ENCODE measurements around the gene RFX1. TPM values are rescaled to one million over a fixed set of nuclear protein-coding genes. Genes with fewer than 3 reads are reported as not detected.
A peak's percentile ranks its signal among the peaks of the same experiment; 100 is the strongest.
"Not testable (repeated sequence)": the region's sequence is repeated elsewhere in the genome, so short reads cannot be mapped to it uniquely, and the experiment has no call there.

RFX1 gene
- total RNA-seq, 1 donor from 2014 or later: 15.2 TPM

DNA sequence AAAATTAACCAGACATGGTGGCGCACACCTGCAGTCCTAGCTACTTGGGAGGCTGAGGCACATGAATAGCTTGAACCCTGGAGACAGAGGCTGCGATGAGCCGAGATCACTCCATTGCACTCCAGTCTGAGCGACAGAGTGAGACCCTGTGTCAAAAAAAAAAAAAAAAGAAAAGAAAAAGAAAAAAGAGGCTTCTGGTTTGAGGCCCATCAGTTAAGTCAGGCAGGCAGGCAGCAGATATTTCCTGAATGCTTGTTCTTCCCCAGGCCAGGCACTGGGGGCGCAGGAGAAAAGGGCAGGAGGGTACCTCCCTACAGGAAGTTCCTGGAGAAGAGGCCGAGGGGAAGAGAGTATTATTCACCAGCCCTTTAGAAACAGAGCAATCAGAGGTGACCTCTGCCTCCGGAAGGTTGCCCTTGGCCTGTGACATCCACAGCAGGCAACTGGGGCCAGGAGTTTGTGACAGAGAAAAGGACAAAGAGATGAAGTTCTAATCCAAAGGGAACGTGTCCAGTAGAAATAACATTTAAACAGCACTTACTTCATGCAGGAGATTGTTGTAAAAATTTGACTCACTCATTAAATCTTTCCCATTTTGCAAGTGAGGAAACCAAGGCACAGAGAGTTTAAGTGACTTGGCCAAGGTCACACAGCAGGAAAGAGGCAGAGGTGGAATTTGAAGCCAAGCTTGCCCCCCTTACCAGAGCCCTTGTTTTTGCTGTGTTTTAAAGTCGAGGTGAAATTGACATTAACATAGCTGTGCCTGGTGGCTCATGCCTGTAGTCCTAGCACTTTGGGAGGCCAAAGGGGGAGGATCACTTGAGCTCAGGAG lies 17.5 kb upstream of the RFX1 start:
- H3K9me3 ChIP-seq (replicated peaks): no peaks in the 10 kb centered on the region
- peaks cover 11% of the 10 kb centered on the region for H3K4me1 ChIP-seq
- intact Hi-C loops (cut with micrococcal nuclease): no loop called here
- peak; percentile 39 for DNase-seq
- peak overlapping the region; percentile 67 for H3K27ac ChIP-seq (replicated peaks)
- H3K27me3 ChIP-seq (ENCODE audit: low read depth): peaks cover 5% of the 10 kb centered on the region
- no peaks in the 10 kb centered on the region for H3K36me3 ChIP-seq
- no peak overlapping the region for H3K4me3 ChIP-seq
- TF ChIP-seq, protein P1, sequence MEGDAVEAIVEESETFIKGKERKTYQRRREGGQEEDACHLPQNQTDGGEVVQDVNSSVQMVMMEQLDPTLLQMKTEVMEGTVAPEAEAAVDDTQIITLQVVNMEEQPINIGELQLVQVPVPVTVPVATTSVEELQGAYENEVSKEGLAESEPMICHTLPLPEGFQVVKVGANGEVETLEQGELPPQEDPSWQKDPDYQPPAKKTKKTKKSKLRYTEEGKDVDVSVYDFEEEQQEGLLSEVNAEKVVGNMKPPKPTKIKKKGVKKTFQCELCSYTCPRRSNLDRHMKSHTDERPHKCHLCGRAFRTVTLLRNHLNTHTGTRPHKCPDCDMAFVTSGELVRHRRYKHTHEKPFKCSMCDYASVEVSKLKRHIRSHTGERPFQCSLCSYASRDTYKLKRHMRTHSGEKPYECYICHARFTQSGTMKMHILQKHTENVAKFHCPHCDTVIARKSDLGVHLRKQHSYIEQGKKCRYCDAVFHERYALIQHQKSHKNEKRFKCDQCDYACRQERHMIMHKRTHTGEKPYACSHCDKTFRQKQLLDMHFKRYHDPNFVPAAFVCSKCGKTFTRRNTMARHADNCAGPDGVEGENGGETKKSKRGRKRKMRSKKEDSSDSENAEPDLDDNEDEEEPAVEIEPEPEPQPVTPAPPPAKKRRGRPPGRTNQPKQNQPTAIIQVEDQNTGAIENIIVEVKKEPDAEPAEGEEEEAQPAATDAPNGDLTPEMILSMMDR (IDR thresholded peaks at IDR 0.05; ENCODE audit: borderline replicate concordance): peak; percentile 57

DNA sequence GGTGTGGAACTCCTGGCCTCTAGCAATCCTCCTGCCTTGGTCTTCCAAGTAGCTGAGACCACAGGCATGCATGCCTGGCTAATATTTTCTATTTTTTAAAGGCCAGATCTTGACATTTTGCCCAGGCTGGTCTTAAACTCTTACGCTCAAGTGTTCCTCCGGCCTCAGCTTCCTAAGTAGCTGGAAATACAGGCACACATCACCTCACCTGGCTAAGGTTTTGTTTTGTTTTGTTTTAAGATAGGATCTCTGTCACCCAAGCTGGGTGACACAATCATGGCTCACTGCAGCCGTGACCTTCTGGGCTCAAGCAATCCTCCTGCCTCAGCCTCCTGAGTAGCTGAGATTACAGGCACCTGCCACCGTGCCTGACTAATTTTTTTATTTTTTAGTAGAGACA lies 16.3 kb upstream of the RFX1 start:
- Histone ChIP-seq H3K27me3 (ENCODE audit: low read depth) (no peaks in the 10 kb centered on the region), H3K36me3 (no peaks in the 10 kb centered on the region), H3K27ac (replicated peaks) (no peak overlapping the region), H3K9me3 (replicated peaks) (no peaks in the 10 kb centered on the region), H3K4me3 (no peak overlapping the region), H3K4me1 (peaks cover 11% of the 10 kb centered on the region)
- TF ChIP-seq, protein P1 (IDR thresholded peaks at IDR 0.05; ENCODE audit: borderline replicate concordance): no peak
- intact Hi-C loops (cut with micrococcal nuclease): no loop called here
- no peak for DNase-seq

DNA sequence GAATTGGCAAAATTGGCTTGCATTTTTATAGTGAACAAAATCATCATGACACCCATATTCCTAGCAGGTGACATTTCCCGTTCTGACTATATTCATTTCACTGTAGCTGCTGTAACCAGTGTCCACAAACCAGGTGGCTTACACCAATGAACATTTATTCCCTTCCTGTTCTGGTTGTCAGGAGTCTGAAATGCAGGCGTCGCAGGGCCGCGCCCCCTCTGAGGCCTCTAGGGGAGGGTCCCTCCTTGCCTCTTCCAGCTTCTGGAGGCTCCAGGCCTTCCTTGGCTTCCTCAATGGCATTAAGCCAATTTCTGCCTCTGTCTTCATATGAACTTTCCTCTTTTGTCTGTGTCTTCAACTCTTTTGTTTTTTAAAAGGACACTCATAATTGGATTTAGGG lies 15.4 kb upstream of the RFX1 start:
- no peak for DNase-seq
- Histone ChIP-seq H3K4me1 (peaks cover 11% of the 10 kb centered on the region), H3K36me3 (no peaks in the 10 kb centered on the region), H3K27ac (replicated peaks) (no peak overlapping the region), H3K4me3 (no peak overlapping the region), H3K9me3 (replicated peaks) (no peaks in the 10 kb centered on the region), H3K27me3 (ENCODE audit: low read depth) (no peaks in the 10 kb centered on the region)
- TF ChIP-seq, protein P1 (IDR thresholded peaks at IDR 0.05; ENCODE audit: borderline replicate concordance): no peak
- intact Hi-C loops (cut with micrococcal nuclease): no loop called here

DNA sequence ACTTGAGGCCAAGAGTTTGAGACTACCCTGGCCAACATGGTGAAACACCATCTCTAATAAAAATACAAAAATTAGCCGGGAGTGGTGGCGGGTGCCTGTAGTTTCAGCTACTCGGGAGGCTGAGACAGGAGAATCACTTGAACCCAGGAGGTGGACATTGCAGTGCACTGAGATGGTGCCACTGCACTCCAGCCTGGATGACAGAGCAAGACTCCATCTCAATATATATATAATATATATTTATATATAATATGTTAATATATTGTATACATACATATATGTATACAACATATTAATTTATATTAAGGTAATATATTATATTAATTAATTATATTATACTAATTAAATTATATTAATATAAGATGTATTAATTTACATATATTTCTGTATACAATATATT lies 13.6 kb upstream of the RFX1 start:
- H3K4me1 ChIP-seq: peaks cover 11% of the 10 kb centered on the region
- H3K4me3 ChIP-seq; DNase-seq; intact Hi-C loops (cut with micrococcal nuclease); H3K27ac ChIP-seq (replicated peaks); H3K27me3 ChIP-seq (ENCODE audit: low read depth); H3K9me3 ChIP-seq (replicated peaks); H3K36me3 ChIP-seq: not testable (repeated sequence)

DNA sequence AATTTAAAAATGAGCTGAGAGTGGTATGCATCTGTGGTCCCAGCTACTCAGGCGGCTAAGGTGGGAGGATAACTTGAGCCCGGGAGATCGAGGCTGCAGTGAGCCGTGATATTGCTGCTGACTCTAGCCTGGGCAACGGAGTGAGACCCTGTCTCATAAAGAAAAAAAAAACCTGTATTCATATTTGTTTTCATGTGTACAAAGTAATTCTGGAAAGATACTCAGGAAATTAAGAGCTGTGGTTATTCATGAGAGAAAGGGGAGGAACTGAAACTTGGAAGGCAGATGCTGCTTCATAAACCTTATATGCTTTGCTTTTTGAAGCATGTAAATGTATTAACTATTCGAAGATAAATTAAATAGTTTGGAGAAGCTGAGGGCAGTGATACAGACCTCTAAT lies 13.0 kb upstream of the RFX1 start:
- no peak for DNase-seq
- TF ChIP-seq, protein P1 (IDR thresholded peaks at IDR 0.05; ENCODE audit: borderline replicate concordance): no peak
- no peaks in the 10 kb centered on the region for H3K36me3 ChIP-seq
- intact Hi-C loops (cut with micrococcal nuclease): no loop called here
- peaks cover 11% of the 10 kb centered on the region for H3K4me1 ChIP-seq
- no peaks in the 10 kb centered on the region for H3K27me3 ChIP-seq (ENCODE audit: low read depth)
- no peaks in the 10 kb centered on the region for H3K9me3 ChIP-seq (replicated peaks)
- H3K4me3 ChIP-seq: no peak overlapping the region
- H3K27ac ChIP-seq (replicated peaks): no peak overlapping the region

DNA sequence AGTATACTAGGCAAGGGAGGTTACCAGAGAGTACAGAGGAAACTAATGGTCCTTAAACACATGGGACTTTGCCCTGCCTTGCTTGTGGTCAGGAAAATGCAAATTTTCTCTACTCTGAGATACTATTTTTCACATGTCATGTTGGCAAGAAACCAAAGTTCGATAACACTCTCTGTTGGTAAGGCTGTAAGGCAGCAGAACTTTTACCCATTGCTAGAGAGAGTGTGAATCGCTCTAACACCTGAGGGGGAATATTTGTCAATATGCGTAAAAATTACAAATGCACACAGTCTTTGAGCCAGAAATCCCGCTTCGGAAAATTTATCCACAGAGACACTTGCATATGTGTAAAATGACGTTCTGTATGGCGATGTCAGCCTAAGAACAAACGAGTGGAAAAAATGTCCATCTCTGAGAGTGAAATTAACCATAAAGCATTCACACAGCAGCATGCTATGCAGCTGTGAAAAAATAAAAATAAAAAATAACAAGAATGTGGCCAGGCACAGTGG lies 9.5 kb upstream of the RFX1 start:
- Histone ChIP-seq H3K4me3 (no peak overlapping the region), H3K27ac (replicated peaks) (no peak overlapping the region), H3K4me1 (no peaks in the 10 kb centered on the region), H3K27me3 (ENCODE audit: low read depth) (no peaks in the 10 kb centered on the region), H3K36me3 (no peaks in the 10 kb centered on the region), H3K9me3 (replicated peaks) (no peaks in the 10 kb centered on the region)
- DNase-seq: no peak
- intact Hi-C loops (cut with micrococcal nuclease): no loop called here
- TF ChIP-seq, protein P1 (IDR thresholded peaks at IDR 0.05; ENCODE audit: borderline replicate concordance): no peak
